Myocyte (in vitro differentiated cells): Measurements from ENCODE around the gene TTC13. TPM values are rescaled to one million over a fixed set of nuclear protein-coding genes. Genes with fewer than 3 reads are reported as not detected.

Experiments used
- DNase-seq: peaks from one replicate; pipeline ENCODE4 v3.0.0-alpha.2; 2012; ENCODE audit warnings: low read depth
- total RNA-seq: library from RNA; depleted of rRNA; stranded (reverse); fragments of >200 nt; gene quantifications from 2 replicates; pipeline ENCODE4 v1.2.3, GENCODE V29; 2014

TTC13 gene
- total RNA-seq, 1 donor from 2014 or later = 58.9 TPM

- peak; percentile 22 for DNase-seq
Observed at GRCh38 chr1:230948903-230949302, 29.8 kb downstream of the TTC13 start.

GRCh38 chr1:230948301-230948700, 30.4 kb downstream of the TTC13 start:
- no peak for DNase-seq

- DNase-seq = no peak
Observed at GRCh38 chr1:230943048-230943593, 35.5 kb downstream of the TTC13 start.

- peak; percentile 62 for DNase-seq
Observed at GRCh38 chr1:230940848-230941247, 37.8 kb downstream of the TTC13 start.

DNA sequence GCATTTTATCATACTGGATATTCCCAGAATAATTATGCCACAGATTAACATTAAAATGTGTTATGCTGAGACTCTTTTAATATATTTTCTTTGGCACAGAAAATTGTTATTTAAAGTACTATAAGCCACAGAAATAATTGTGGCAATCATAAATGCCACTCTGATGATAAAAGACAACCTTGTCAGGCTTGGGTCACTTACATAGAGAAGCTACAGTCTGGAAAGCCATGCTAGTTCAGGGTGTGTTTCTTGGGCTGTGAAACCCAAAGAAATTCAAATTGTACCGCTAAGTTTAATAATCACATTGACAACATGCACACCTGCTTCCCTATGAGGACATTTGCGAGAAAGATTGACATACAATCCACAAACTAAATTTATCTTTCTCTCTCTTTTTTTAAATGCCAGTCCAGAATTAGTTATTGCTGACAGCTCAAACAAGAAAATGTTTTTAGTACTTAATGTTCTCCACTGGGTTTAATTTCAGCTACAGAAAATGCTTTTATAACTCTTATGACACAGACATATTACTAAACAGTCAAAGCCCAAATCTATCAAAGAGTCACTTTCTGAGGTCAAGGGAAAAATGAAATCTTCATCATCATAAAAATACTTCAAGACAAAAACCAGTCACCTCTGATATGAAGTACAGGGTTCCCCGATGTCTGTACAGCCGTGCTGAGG, 38.7 kb downstream of the TTC13 start:
- DNase-seq = peak; percentile 83

DNA sequence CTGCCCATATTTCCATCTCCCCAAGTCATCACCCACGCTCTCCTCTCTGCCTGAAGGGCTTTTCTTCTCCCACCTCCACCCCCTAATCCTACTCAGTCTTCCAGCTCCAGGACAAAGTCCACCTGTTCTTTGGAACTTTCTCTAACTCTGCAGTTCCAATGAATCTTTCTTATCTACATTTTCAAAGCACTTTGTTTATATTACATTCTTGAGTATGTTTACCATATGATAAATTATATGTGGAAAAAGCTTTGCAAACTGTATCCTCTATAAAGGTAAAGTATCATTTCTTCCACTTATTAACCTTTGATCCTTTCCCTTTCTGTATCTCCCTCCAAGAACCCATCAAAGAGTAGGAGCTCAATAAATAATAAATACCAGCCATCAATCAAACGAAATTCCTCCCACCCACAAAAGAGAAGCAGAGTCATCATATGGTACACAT, 39.7 kb downstream of the TTC13 start:
- DNase-seq = peak; percentile 6

- peak; percentile 79 for DNase-seq
Observed at GRCh38 chr1:230937371-230937770, 41.3 kb downstream of the TTC13 start.

DNA sequence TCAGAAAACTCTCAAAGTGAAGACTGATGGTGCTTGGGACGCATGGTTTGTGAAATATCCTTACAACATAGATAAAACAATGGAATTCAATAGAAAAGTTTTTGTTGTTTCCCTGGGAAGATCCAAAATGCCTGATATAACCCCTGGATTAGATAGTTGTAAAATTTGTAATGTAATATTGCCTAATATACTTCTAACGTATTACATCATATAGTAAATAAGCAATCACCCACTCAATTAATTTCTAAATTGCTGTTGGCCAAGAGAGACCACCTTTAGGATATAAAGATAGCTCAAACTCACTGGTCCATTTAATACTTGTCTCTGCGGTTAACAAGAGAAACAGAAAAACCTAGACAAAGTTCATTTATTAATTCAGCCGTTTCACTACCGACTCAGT, 42.2 kb downstream of the TTC13 start:
- DNase-seq = no peak

DNA sequence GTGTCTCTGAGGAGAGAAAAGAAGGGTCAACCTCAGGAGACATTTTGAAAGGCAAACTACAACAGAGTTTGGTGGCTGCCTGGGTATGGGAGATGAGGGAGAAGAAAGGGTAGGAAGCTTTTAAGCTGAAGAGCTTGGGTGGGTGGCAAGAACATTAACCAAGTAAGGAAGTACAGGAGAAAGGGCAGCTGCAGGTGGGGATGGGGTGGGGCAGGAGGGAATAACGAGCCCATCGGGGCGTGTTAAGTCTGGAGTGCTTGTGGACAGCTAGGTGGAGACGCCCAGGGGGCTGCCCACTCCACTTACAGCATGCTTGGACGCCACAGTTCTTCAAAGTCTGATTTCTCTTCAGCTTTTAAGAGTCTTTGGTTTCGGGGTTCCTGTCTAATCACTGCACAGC, 42.8 kb downstream of the TTC13 start:
- no peak for DNase-seq

DNA sequence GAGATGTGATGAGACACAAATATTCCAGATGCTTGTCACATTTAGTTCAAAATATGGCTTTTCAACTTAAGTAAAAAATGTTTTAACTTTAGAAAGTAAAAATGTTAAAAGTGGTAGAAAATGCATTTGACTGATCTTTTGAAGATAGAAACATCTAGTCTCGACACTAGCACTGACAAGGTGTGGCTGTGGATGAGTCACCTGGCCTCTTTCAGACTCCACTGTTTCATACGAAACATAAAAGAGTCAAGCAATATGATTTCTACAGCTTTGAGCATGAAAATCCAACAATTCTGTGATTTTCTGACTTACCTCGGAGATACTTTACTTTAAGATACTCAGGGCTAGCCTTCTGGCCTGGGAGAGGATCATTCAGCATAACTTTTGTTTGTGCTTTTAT, 47.7 kb downstream of the TTC13 start:
- no peak for DNase-seq

DNA sequence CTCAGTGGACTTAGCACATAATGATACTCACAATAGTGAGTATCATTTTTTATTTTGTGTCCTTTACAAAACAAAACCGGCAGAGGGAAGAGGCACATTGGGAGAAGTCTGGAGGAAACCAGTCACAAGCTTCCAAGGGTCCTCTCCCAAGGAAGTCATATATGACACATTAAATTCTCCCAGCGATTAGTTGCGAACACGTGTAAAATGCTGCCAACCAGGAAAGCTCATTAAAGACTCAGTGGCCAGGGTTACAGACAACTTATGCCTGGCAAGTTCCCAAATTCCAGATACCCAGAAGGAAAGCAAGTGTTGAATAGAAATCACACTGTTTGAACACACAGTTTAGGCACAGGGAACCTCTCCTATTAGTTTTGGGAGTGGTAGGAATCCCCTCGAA, 52.5 kb downstream of the TTC13 start:
- no peak for DNase-seq

GRCh38 chr1:230925608-230926007, 53.1 kb downstream of the TTC13 start:
- no peak for DNase-seq

DNA sequence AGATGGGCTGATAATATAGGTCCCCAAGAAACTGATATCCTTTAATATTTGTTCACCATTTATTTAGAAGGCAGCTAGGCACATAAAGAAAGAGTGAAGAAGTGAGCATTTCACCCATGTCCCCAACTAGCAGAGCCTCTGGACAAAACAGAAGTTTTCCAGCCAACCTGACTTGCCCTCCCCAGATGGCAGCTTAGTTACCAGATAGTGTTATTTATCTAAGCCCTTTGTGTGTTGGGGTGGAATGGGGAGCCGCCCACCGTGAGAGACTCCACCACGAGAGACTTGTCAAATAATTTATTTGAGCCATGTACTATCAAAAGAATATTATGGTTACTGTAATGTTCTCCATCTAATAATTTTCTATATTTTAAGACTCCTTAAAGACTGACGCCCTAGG, 55.5 kb downstream of the TTC13 start:
- no peak for DNase-seq

DNA sequence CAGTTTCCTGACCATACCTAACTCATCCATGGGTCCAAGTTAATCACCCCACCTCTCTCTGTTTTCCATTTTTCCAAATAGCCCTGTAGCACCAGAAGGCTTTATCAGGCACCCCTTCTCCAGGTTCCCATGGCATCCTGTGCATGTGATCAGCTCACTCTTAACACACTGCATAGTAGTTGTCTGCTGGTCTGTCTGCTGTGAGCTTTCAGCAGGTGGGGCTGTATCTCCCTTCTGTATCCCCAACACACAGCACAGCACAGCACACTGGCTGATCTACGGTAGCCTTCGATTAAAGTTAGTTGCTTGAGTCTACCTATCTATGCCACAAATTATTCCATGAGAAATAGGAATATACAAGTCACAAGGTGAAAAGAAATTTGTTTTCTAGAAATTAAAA, 56.0 kb downstream of the TTC13 start:
- DNase-seq = no peak

DNA sequence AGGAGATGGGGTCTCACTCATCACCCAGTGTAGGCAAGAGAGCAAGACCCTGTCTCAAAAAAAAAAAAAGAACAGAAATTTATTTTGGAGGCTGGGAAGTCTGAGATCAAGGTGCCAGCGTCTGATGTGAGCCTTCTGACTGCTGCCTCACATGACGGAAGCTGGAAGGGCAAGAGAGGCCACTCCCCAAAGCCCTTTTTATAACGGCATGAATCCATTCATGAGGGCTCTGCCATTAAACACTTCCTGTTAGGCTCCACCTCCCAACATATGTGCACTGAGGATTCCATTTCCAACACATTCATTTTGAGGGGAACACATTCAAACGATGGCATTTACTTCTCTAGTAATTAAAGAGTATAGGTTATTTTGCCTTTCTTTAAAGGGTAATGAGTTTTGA, 59.5 kb downstream of the TTC13 start:
- no peak for DNase-seq

GRCh38 chr1:230917284-230918135, 61.2 kb downstream of the TTC13 start:
- DNase-seq = peak; percentile 85

DNA sequence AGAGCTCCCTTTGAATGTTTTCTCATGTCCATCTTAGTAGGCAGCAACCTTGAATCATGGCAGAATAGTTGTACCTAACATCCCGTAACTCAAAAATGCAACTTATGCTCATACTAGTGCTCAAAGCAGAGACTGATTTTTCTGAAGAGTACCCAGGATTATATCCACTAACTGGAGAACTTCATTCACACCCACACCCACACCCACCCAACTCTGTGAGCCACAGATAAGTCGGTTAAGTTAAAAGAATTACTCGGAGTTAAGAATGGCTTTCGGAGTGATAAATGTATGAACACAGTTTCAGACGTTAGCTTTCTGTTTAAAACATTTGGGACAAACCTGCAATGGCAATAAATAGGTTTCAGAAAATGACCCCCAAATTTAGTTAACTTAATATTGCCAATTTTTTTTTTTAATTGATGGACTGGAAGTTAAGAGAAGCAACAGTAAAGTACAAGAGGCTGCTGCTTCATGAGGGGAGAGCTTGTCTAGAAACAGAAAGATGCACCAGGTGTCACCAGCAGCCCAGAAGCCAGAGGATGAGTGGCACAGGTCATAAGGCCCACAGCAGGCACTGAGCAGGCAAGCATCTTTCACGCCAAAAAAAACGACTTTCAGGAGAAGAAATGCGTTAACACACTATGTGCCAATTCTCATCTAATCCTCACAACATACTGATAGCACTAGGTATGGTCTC, 61.9 kb downstream of the TTC13 start:
- DNase-seq = no peak

DNA sequence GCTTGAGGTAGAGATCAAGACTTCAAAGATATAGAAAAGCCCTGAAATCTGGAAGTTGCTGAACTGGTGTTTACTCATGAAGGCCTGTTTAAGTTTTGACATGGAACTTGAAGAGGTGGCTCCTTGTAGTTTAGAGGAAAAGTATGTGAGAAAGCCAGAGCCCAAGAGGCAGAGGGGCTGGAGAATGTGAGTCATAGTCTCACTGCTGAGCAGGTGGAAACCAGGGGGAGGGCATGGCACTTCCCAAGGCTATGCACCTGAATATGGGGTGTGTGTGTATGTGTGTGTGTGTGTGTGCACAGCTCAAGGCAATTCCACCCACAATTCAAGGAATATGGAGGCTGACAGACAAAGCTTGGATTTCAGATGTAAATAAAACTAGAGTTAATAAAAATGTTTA, 63.6 kb downstream of the TTC13 start:
- DNase-seq = peak; percentile 22

- DNase-seq = no peak
Observed at GRCh38 chr1:230913496-230913895, 65.2 kb downstream of the TTC13 start.

- DNase-seq = no peak
Observed at GRCh38 chr1:230910755-230911117, 67.9 kb downstream of the TTC13 start.

DNA sequence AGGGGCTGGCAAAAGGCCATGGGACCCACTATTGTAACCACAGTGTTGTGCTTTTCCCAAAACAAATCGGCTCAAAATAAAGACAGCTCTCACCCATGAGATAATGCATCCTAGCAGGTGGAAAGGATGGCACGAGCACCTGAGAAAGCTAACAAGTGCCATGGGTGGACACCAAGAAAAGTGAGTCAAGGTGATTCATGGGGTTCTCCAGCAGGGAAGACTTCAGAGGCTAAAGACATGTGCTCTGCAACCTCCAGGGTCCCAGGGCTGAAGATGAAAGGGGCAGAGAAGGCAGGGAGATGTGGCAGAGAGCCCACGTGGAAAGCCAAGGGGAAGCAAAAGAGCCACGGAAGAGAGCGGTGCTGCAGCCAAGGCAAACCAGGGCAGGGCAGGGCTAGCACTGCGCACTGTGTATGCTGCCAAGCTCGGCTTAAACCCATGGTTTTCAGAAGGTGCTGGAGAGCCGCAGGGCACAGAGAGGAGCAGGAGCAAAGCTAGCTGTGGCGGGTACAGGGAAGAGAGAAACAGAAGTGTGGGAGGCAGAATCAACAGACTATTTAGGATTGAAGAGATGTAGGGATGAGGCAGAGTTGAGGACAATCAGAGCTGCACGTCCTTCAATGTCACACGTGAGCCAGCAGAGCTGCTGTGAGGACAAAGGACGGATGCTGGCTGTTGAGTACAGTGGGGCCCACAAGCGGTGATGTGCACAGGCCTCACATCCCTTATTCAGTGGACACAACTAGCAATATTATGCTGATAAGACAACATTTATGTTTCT, 68.5 kb downstream of the TTC13 start:
- no peak for DNase-seq
